Non-pigmented ciliary epithelial cell (primary cell): Measurements from ENCODE around the gene B4GALNT4.
A peak's percentile ranks its signal among the peaks of the same experiment; 100 is the strongest.
"Not testable (repeated sequence)": the region's sequence is repeated elsewhere in the genome, so short reads cannot be mapped to it uniquely, and the experiment has no call there.

Source experiments
- DNase-seq: peaks from one replicate; pipeline ENCODE4 v3.0.0-alpha.2; 2010; ENCODE audit warnings: low read depth

B4GALNT4 gene

GRCh38 chr11:335779-336658 is 33.3 kb upstream of the B4GALNT4 start:
- DNase-seq = no peak

DNA sequence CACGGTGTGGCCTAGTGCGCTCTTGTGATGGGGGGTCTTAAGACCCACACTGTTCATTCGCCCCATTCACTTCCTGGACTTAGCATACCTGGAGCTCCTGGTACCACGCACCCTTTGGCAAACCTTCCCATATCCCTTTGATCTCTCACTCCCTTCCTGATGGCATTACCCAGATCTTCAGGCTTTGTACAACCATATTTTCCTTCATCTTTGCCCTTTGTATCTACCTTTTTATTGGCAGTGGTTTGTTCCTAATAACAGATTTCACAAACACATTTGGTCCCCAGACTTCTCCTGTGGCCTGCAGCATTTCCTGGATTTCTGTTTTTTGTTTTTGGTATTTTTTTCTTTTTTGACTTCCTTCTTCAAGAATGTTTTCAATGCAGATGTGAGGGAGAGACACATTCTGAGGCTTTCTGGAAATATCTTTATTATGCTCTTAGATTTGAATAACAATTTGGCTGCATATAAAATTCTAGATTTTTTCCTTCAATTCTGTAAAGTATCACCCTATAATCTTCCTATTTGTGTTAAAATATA is 32.6 kb upstream of the B4GALNT4 start:
- no peak for DNase-seq

DNA sequence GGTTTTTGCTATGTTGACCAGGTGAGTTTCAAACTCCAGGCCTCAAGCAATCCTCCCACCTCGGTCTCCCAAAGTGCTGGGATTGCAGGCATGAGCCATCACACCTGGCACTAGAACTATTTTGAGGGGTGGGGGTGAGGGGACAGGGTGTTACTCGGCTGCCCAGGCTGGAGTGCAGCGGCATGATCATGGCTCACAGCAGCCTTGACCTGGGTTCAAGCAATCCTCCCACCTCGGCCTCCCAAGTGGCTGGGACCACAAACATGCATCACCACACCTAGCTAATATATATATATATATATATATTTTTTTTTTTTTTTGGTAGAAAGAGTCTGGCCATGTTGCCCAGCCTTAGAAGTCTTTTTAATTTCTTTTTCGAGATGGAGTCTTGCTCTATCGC is 31.6 kb upstream of the B4GALNT4 start:
- DNase-seq = no peak

DNA sequence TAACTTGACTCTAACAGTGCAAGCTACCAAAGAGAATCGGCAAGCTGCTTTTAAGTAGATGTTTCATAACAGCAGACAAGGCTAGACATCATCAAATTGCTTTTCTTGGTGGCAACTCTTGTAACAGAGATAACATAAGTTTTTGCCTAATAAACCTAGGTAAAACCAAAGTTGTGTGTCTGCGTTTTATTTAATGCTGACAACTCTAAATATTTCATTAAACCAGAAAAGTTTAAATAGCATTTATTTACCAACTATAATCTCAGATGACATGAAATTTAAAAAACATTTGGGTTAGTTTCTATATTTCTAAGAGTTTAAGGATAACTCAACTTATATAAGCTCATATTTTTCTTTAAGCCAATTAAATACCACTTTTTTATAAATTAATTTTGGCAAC is 29.3 kb upstream of the B4GALNT4 start:
- no peak for DNase-seq

GRCh38 chr11:340539-341512 is 28.5 kb upstream of the B4GALNT4 start:
- DNase-seq = no peak

- no peak for DNase-seq
These were observed 27.0 kb upstream of the B4GALNT4 start for GRCh38 chr11:342328-342727.

DNA sequence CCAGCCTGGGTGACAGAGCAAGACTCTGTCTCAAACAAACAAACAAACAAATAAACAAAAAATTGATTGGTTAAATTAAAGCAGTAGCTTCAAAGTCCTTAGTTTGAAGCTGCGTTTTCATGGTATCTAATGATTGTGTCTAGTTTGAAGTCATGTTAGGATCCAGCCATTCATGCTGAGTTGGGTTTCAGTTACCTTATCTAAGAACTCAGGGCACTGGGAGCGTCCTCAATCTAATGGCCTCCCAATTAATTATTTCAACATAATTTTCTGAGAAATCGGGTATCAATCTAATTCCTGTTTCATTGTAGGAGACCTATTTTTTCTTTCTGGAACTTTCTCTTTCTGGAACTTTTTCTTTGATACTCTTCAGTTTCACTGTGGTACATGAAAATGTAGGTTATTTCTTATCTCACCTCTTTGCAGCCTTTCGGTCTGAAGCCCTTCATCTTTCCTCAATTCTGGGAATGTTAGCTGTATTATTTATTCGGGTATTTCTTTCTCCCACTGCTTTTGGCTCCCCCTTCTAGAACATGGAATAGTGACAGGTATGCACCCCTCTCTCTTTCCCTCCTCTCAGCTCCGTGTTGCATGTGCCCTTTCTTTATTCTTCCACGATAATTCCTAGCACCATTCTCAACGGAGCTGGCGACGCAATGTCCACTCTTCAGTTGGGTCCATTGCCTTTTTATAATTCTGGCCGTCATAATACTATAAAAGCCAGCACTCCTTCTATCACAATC is 24.3 kb upstream of the B4GALNT4 start:
- no peak for DNase-seq

GRCh38 chr11:346529-346928 is 22.8 kb upstream of the B4GALNT4 start:
- no peak for DNase-seq

DNA sequence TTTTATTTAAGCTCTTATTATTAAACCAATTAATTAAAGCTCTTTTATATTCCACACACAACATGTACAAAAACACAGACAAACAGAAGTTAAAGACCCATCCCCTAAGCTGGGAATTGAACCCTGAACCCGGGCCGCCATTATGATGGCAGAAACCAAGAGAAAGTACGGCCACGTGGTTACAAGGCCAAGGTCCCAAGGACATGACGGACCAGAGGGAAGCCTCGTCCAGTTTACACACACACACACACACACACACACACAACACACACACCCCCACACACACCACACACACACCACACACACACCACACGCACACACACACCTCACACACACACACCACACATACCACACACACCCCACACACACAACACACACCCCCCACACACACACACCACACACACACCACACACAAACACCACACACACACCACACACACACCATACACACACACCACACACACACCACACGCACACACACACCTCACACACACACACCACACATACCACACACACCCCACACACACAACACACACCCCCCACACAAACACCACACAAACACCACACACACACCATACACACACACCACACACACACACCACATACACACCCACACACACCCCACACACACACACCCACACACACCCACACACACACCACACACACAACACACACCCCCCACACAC is 19.9 kb upstream of the B4GALNT4 start:
- DNase-seq = not testable (repeated sequence)

- not testable (repeated sequence) for DNase-seq
These were observed 19.1 kb upstream of the B4GALNT4 start for GRCh38 chr11:350033-350722.

DNA sequence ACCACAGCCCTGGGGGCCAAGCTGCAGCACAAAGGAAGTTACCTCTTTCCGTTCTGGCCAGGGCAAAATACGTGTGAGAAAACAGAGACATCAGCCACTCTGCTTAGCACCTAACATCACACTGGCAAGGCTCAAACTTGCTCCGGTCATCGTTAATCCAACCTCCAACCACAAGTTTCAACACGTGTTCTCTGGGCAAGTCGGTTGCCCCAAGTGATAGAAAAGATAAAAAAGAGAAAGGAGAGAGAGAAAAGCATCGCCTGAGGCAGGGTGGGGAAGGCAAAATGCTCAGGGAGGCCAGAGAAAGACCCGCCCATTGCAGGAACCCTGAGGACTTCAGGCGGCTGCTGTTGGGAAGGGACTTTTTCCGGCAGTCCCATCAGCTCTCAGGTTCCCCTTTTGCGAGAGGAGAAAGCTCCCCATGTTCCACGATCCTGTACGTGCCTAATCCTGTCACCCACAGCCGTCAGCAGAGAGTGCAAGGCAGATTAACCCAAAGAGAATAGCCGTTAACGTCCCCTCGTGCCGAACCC is 18.5 kb upstream of the B4GALNT4 start:
- no peak for DNase-seq

- DNase-seq = no peak
These were observed 17.9 kb upstream of the B4GALNT4 start for GRCh38 chr11:351411-351810.

DNA sequence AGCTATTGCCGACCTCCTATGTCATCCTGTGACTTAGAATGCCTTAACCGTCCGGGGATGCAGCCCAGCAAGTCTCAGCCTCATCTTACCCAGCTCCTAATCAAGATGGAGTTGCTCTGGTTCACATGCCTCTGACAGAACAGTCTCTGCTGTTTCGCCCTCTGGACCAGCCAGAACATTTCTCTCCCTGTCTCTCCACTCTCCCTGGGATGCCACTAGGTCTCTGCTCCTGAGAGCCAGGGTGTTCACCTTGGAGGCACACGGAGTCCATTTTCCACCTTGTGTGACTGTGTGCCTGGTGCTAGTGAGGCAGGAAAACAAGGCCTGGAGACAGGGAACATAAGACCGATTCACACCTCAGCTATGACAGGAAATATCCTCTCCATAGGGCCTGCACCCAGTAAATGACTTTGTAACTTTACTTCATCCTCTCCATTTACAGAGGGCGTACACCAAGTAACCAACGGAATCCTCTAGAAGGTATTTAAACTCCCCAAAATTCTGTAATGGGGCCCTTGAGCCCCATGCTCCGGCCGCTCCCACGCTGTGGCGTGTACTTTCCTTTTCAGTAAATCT is 16.8 kb upstream of the B4GALNT4 start:
- DNase-seq = no peak

GRCh38 chr11:353179-353873 is 16.0 kb upstream of the B4GALNT4 start:
- no peak for DNase-seq

- DNase-seq = peak; percentile 52
These were observed 13.5 kb upstream of the B4GALNT4 start for GRCh38 chr11:355581-356458.

GRCh38 chr11:356610-357009 is 12.7 kb upstream of the B4GALNT4 start:
- DNase-seq = no peak

GRCh38 chr11:357582-357981 is 11.7 kb upstream of the B4GALNT4 start:
- DNase-seq = no peak

DNA sequence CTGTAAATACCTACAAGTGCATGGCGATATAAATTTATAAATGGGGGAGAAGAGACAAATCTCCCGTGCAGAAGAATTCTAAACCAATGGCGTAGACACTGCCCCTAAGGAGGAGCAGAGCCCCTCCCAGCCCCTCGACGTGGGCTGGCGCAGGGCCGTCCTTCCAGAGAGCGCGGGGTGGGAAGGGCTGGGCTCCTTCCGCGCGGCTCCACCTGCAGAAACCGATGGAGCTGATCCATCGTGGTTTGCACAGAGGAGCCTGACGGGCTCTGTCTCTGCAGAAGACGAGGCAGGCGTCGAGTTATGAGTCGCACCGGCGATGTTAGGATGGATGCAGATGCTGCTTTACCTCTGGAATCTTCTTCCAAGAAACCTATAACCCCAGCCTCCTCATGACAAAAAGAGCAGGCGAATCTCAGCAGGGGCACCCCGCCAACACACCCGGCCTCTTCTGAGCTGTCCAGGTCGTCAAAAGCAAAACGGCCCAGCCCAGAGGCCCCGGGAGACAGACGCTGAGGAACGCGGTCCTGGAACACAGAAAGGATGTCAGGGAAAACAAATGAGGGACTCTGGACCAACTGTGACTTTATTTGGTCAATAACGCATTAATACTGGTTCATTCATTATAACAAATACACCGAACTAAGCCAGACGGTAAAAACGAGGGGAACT is 11.0 kb upstream of the B4GALNT4 start:
- no peak for DNase-seq
